ENCODE results near the gene FANCE.
A peak's percentile ranks its signal among the peaks of the same experiment; 100 is the strongest.
"Not testable (repeated sequence)": the region's sequence is repeated elsewhere in the genome, so short reads cannot be mapped to it uniquely, and the experiment has no call there.

Gene FANCE

GRCh38 chr6:35452183-35453090 is at the start of gene FANCE:
FANCE (plus strand) TSS chr6:35452338; CDS start chr6:35452546, 208 bp downstream.
- peak; percentile 82 for DNase-seq

GRCh38 chr6:35402856-35403191 is 49.3 kb upstream of the FANCE start:
- DNase-seq = no peak

GRCh38 chr6:35403544-35404442 is 48.3 kb upstream of the FANCE start:
- no peak for DNase-seq

- no peak for DNase-seq
Observed at GRCh38 chr6:35406711-35407485, 45.2 kb upstream of the FANCE start.

GRCh38 chr6:35409245-35409644 is 42.9 kb upstream of the FANCE start:
- no peak for DNase-seq

- no peak for DNase-seq
Observed at GRCh38 chr6:35410131-35410530, 42.0 kb upstream of the FANCE start.

GRCh38 chr6:35411066-35411465 is 41.1 kb upstream of the FANCE start:
- no peak for DNase-seq

GRCh38 chr6:35412102-35412501 is 40.0 kb upstream of the FANCE start:
- DNase-seq = no peak

- DNase-seq = no peak
Observed at GRCh38 chr6:35413911-35414310, 38.2 kb upstream of the FANCE start.

GRCh38 chr6:35415065-35415891 is 36.9 kb upstream of the FANCE start:
- DNase-seq = peak; percentile 90

- DNase-seq = no peak
Observed at GRCh38 chr6:35417979-35418661, 34.0 kb upstream of the FANCE start.

GRCh38 chr6:35419417-35419816 is 32.7 kb upstream of the FANCE start:
- no peak for DNase-seq

GRCh38 chr6:35419961-35420360 is 32.2 kb upstream of the FANCE start:
- DNase-seq = no peak

GRCh38 chr6:35425284-35425683 is 26.9 kb upstream of the FANCE start:
- DNase-seq = no peak

- DNase-seq = no peak
Observed at GRCh38 chr6:35426074-35426473, 26.1 kb upstream of the FANCE start.

- no peak for DNase-seq
Observed at GRCh38 chr6:35427435-35427834, 24.7 kb upstream of the FANCE start.

GRCh38 chr6:35427851-35428321 is 24.3 kb upstream of the FANCE start:
- no peak for DNase-seq

GRCh38 chr6:35428421-35429149 is 23.6 kb upstream of the FANCE start:
- DNase-seq = no peak

GRCh38 chr6:35429463-35429862 is 22.7 kb upstream of the FANCE start:
- no peak for DNase-seq

- DNase-seq = no peak
Observed at GRCh38 chr6:35432291-35432690, 19.8 kb upstream of the FANCE start.

- DNase-seq = not testable (repeated sequence)
Observed at GRCh38 chr6:35432702-35433101, 19.4 kb upstream of the FANCE start.

Data from DMS153 (cell line).